Panc1 (cell line): ENCODE data around the gene GRB7. TPM values are rescaled to one million over a fixed set of nuclear protein-coding genes. Genes with fewer than 3 reads are reported as not detected.

Source experiments
- ATAC-seq: fragments of 200-7000 bp; cut with Tn5 transposase; 2 replicates; pipeline ENCODE4 v1.9.1; 2020; ENCODE audit warnings: mild to moderate bottlenecking, moderate library complexity
- BruUV-seq: library from RNA; stranded (reverse); fragments of 400-500 nt; replicated peaks from 2 replicates; lab custom pipeline; 2021; lab: Mats Ljungman, UMichigan
- CTCF ChIA-PET: fragments of 300-600 bp; sonication (Branson Sonifier 250); formaldehyde crosslinking; loops from one replicate; lab custom pipeline; 2022; ENCODE audit warnings: antibody characterized with exemption; lab: Charles Lee
- POLR2A ChIA-PET: fragments of 300-600 bp; sonication (Branson Sonifier 250); formaldehyde crosslinking; loops from one replicate; lab custom pipeline; 2022; ENCODE audit warnings: antibody characterized with exemption; lab: Charles Lee
- DNase-seq: peaks from one replicate; pipeline ENCODE4 v3.0.0-alpha.2; 2010; ENCODE audit warnings: low read depth, low spot score
- H3K27ac ChIP-seq: 2 replicates; pipeline ENCODE4 v1.5.1; 2011; ENCODE audit warnings: mild to moderate bottlenecking, low read length, inconsistent platforms
- H3K27me3 ChIP-seq: fragments of 200-500 bp; sonication (Bioruptor generic); 2 replicates; pipeline ENCODE4 v1.6.0; 2014; ENCODE audit warnings: low read length, inconsistent platforms; ENCODE audit not compliant: control insufficient read depth, insufficient read depth
- H3K36me3 ChIP-seq: fragments of 200-500 bp; sonication (Bioruptor generic); 2 replicates; pipeline ENCODE4 v1.5.1; 2014; ENCODE audit warnings: inconsistent platforms, mild to moderate bottlenecking, low read length, moderate library complexity; ENCODE audit not compliant: control insufficient read depth, insufficient read depth
- H3K4me1 ChIP-seq: 2 replicates; pipeline ENCODE4 v1.5.1; 2011; ENCODE audit warnings: inconsistent platforms, mild to moderate bottlenecking, low read length, moderate library complexity; ENCODE audit not compliant: control insufficient read depth, insufficient read depth
- H3K4me3 ChIP-seq, 2 experiments: 2 replicates each; pipeline ENCODE4 v1.5.1; 2011 to 2012; ENCODE audit warnings: low read depth in 2 of 2, low read length in 2 of 2, mild to moderate bottlenecking in 2 of 2, inconsistent platforms in 1 of 2, moderate library complexity in 1 of 2
- H3K9me3 ChIP-seq: fragments of 200-500 bp; sonication (Bioruptor generic); 2 replicates; pipeline ENCODE4 v1.5.1; 2014; ENCODE audit warnings: low read depth, mild to moderate bottlenecking, inconsistent platforms, low read length, moderate library complexity; ENCODE audit not compliant: control insufficient read depth, insufficient read depth
- CTCF ChIP-seq: fragments of 450-650 bp; IDR thresholded peaks from 2 replicates; pipeline ENCODE4 v1.5.1; 2017; ENCODE audit warnings: mild to moderate bottlenecking
- POLR2AphosphoS5 ChIP-seq: IDR thresholded peaks from 2 replicates; pipeline ENCODE4 v1.6.1; 2012; ENCODE audit warnings: mild to moderate bottlenecking, low read depth, low read length, moderate library complexity
- REST ChIP-seq, 2 experiments: IDR thresholded peaks; 2 replicates each; pipeline ENCODE4 v1.6.1; 2011 to 2012; ENCODE audit warnings: low read depth in 2 of 2, control low read depth in 1 of 2, low read length in 1 of 2, mild to moderate bottlenecking in 1 of 2, moderate library complexity in 1 of 2; ENCODE audit not compliant: insufficient read depth in 1 of 2
- SIN3A ChIP-seq: IDR thresholded peaks from 2 replicates; pipeline ENCODE4 v1.6.1; 2012; ENCODE audit warnings: low read depth, mild to moderate bottlenecking, low read length, moderate library complexity, borderline replicate concordance; ENCODE audit not compliant: insufficient read depth
- TCF7L2 ChIP-seq: IDR thresholded peaks from 2 replicates; pipeline ENCODE4 v1.6.1; 2011; ENCODE audit warnings: mild to moderate bottlenecking, low read depth, low read length, inconsistent platforms
- in situ Hi-C: cut with HindIII; loops from 2 replicates; pipeline ENCODE4 v1.10.0; 2016; ENCODE audit warnings: low sequenced_read_pairs, low pct_unique_long_range_greater_than_20kb
- intact Hi-C: fragments of 100-400 bp; cut with micrococcal nuclease; formaldehyde crosslinking; loops from one replicate; pipeline ENCODE4 v1.10.0; 2022; ENCODE audit not compliant: unreplicated experiment
- total RNA-seq: library from RNA; stranded (reverse); gene quantifications from one replicate; pipeline ENCODE4 v1.2.1, GENCODE V29; 2021; ENCODE audit not compliant: unreplicated experiment

The GRB7 gene
- total RNA-seq, 1 experiment from 2014 or later = 2.8 TPM

- BruUV-seq = no TSS peak
- peak; percentile 75 for ATAC-seq
- TF ChIP-seq SIN3A = 0 out of 2 replicates have a peak, but pooled peaks have one; percentile 14
- no peak for TF ChIP-seq REST (IDR thresholded peaks at IDR 0.05; ENCODE audit: insufficient read depth in 1 of 2, low read depth in 2 of 2, low read length in 1 of 2)
- no peak for TF ChIP-seq POLR2AphosphoS5
- TF ChIP-seq CTCF = no peak
- no peaks in the 10 kb centered on the region for H3K27me3 ChIP-seq
- DNase-seq = no peak
- H3K9me3 ChIP-seq = no peaks in the 10 kb centered on the region
- peak overlapping the region; percentile 70 to 78 for H3K4me3 ChIP-seq
- peak overlapping the region; percentile 77 for H3K27ac ChIP-seq
- peaks cover 46% of the 10 kb centered on the region for H3K4me1 ChIP-seq
- intact Hi-C loops (no loop called here), in situ Hi-C loops (no loop called here)
- CTCF ChIA-PET = interaction anchor here (0.6 to 1.2 kb wide), 4 partner anchors 29 to 173 kb away, joined by 3 to 4 read pairs (median 4); no protein-coding TSS in a partner anchor
- POLR2A ChIA-PET = interaction anchor here (0.6 kb wide), 1 partner anchor 16 kb away, joined by 6 read pairs; no protein-coding TSS in a partner anchor
- H3K36me3 ChIP-seq = peaks cover 3% of the 10 kb centered on the region; the same call in 1 of the 2 replicates
Measured at GRCh38 chr17:39700148-39700987, 37.4 kb upstream of the GRB7 start.

- H3K4me1 ChIP-seq = peaks cover 50% of the 10 kb centered on the region
- POLR2A ChIA-PET = interaction anchor here (0.6 kb wide), 1 partner anchor 17 kb away, joined by 6 read pairs; no protein-coding TSS in a partner anchor
- H3K9me3 ChIP-seq = no peaks in the 10 kb centered on the region
- DNase-seq (no peak), ATAC-seq (0 out of 2 replicates have a peak, but pooled peaks have one; percentile 8)
- H3K27ac ChIP-seq = peak overlapping the region; percentile 26; the same call in 1 of the 2 replicates
- BruUV-seq = no TSS peak
- TF ChIP-seq REST (IDR thresholded peaks at IDR 0.05; ENCODE audit: insufficient read depth in 1 of 2, low read depth in 2 of 2, low read length in 1 of 2) (no peak), POLR2AphosphoS5 (no peak), CTCF (no peak), SIN3A (no peak), TCF7L2 (no peak)
- CTCF ChIA-PET = interaction anchor here (1.1 kb wide), 1 partner anchor 28 kb away, joined by 3 read pairs; no protein-coding TSS in a partner anchor
- peaks cover 3% of the 10 kb centered on the region; the same call in 1 of the 2 replicates for H3K36me3 ChIP-seq
- H3K4me3 ChIP-seq = peak overlapping the region; percentile 70 to 78
- intact Hi-C loops = no loop called here
- in situ Hi-C loops = no loop called here
- H3K27me3 ChIP-seq = no peaks in the 10 kb centered on the region
Measured at GRCh38 chr17:39701012-39701783, 36.5 kb upstream of the GRB7 start.
